Esophagus squamous epithelium (tissue), 4 donors: ENCODE measurements around the gene BICRA.

Source experiments
- POLR2A ChIP-seq, 4 donors: fragments of 450-650 bp; IDR thresholded peaks; one replicate each; pipeline ENCODE4 v1.6.1; 2017; ENCODE audit warnings: antibody characterized with exemption in 4 of 4, mild to moderate bottlenecking in 4 of 4, moderate library complexity in 3 of 4
- TF ChIP-seq, protein P1 (sequence below), 6 experiments: fragments of 450-650 bp in 4 of 6; fragments of 200-600 bp in 2 of 6; sonication (generic) in 2 of 6; IDR thresholded peaks; one replicate each; pipeline ENCODE4 v1.5.1; 2016 to 2019; ENCODE audit warnings: antibody characterized with exemption in 6 of 6, mild to moderate bottlenecking in 4 of 6, moderate library complexity in 4 of 6

DNA sequence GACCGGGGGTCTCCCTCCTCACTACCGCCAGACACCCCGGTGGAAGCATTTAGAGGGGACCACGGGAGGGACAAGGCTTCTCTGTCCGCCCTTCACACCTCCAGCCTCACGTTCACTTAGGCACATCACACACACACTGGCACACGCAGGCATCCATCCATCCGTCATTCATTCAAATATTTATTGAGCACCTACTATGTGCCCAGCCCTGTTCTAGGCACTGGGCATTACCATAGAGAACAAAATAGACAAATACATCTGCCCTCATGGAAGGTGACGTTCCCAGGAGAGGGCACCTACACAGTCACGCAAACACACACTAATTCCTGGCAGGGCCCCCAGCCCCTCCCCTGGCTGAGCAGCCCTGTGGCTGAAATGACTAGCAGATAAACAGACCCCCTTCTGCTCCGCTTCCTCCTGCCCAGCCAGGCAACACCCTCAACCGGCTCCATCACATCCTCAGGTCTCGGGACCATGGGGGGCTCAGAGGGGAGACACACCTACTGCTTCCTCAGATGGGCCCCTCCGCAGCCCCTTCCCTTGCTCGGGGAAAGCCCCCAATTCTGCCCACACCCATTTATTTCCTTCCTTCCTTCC, 132.7 kb downstream of the BICRA start:
- TF ChIP-seq POLR2A (IDR thresholded peaks at IDR 0.05): no peak
- TF ChIP-seq, protein P1, sequence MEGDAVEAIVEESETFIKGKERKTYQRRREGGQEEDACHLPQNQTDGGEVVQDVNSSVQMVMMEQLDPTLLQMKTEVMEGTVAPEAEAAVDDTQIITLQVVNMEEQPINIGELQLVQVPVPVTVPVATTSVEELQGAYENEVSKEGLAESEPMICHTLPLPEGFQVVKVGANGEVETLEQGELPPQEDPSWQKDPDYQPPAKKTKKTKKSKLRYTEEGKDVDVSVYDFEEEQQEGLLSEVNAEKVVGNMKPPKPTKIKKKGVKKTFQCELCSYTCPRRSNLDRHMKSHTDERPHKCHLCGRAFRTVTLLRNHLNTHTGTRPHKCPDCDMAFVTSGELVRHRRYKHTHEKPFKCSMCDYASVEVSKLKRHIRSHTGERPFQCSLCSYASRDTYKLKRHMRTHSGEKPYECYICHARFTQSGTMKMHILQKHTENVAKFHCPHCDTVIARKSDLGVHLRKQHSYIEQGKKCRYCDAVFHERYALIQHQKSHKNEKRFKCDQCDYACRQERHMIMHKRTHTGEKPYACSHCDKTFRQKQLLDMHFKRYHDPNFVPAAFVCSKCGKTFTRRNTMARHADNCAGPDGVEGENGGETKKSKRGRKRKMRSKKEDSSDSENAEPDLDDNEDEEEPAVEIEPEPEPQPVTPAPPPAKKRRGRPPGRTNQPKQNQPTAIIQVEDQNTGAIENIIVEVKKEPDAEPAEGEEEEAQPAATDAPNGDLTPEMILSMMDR (IDR thresholded peaks at IDR 0.05): no peak
